ENCODE measurements around the gene CLEC4F.

CLEC4F gene

GRCh38 chr2:70771446-70771845 lies 49.0 kb downstream of the CLEC4F start:
- no peak overlapping the region for H3K4me3 Mint-ChIP-seq
- peaks cover 5% of the 10 kb centered on the region for H3K9me3 Mint-ChIP-seq
- ATAC-seq (replicated peaks; ENCODE audit: extremely low read depth, poor library complexity, severe bottlenecking) (no peak), DNase-seq (ENCODE audit: low spot score in 2 of 2) (no peak)
- peaks cover 93% of the 10 kb centered on the region for H3K27me3 Mint-ChIP-seq
- H3K4me1 Mint-ChIP-seq, result peaks cover 19% of the 10 kb centered on the region
- no peak overlapping the region for H3K27ac Mint-ChIP-seq (ENCODE audit: low read depth)
- H3K36me3 Mint-ChIP-seq (ENCODE audit: insufficient read depth), result peaks cover 3% of the 10 kb centered on the region

- no peak for ATAC-seq (replicated peaks; ENCODE audit: extremely low read depth, poor library complexity, severe bottlenecking)
- Mint-ChIP-seq H3K27me3 (peaks cover 93% of the 10 kb centered on the region), H3K27ac (ENCODE audit: low read depth) (no peak overlapping the region), H3K4me1 (peaks cover 21% of the 10 kb centered on the region), H3K9me3 (peaks cover 5% of the 10 kb centered on the region), H3K36me3 (ENCODE audit: insufficient read depth) (peaks cover 3% of the 10 kb centered on the region), H3K4me3 (peak overlapping the region; percentile 76)
- no peak for DNase-seq (ENCODE audit: low spot score in 2 of 2)
Observed at GRCh38 chr2:70769450-70769849, 50.9 kb downstream of the CLEC4F start.

- no peak for ATAC-seq (replicated peaks; ENCODE audit: extremely low read depth, poor library complexity, severe bottlenecking)
- peaks cover 21% of the 10 kb centered on the region for H3K4me1 Mint-ChIP-seq
- H3K27ac Mint-ChIP-seq (ENCODE audit: low read depth), result peak overlapping the region; percentile 57
- H3K9me3 Mint-ChIP-seq, result peaks cover 2% of the 10 kb centered on the region
- DNase-seq (ENCODE audit: low spot score in 2 of 2), result no peak
- peaks cover 3% of the 10 kb centered on the region for H3K36me3 Mint-ChIP-seq (ENCODE audit: insufficient read depth)
- peaks cover 91% of the 10 kb centered on the region for H3K27me3 Mint-ChIP-seq
- H3K4me3 Mint-ChIP-seq, result peak overlapping the region; percentile 76
Observed at GRCh38 chr2:70768590-70769085, 51.8 kb downstream of the CLEC4F start.

GRCh38 chr2:70767699-70768589 lies 52.5 kb downstream of the CLEC4F start, which contains the start of gene ADD2:
TSS of gene ADD2 (minus strand) at chr2:70768200. CDS start at chr2:70706408, 61,792 bp downstream.
- Mint-ChIP-seq H3K9me3 (no peaks in the 10 kb centered on the region), H3K36me3 (ENCODE audit: insufficient read depth) (peaks cover 3% of the 10 kb centered on the region), H3K4me1 (peaks cover 21% of the 10 kb centered on the region), H3K4me3 (peak within 1 kb of the TSS; percentile 76), H3K27me3 (peaks cover 89% of the 10 kb centered on the region), H3K27ac (ENCODE audit: low read depth) (peak within 1 kb of the TSS; percentile 57)
- DNase-seq (ENCODE audit: low spot score in 2 of 2) (peak in 1 of 2 donors; percentile 10), ATAC-seq (replicated peaks; ENCODE audit: extremely low read depth, poor library complexity, severe bottlenecking) (peak; percentile 73)

DNA sequence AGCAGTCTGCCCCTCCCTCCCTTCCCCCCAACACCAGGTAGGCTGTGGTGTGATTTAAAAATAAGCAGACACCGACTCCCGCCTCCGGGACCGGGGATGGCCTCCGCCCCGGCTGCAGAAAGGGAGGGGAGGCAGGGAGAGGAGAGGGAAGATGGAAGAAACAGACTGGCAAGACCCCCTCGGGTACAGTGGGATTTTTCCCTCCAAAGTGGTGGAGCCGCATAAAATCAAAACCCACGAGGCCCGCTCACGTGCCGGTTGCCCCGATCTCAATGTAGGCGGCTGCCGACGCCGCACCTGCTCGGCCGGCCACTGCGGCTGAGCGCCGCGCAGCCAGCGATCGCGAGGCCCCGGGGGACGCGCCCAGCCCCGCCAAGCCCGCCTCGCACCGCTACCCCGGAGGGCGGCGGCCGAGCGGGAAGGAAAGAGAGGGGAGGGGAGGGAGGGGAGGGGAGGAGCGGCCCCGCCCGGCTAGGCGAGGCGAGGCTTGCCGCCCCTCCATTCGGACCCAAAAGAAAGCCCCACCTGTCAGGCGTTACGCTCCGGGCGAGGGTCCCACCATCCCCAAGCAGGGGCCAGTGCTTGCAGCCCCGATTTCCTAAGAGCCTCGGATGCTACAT lies 53.2 kb downstream of the CLEC4F start:
- H3K27me3 Mint-ChIP-seq, result peaks cover 89% of the 10 kb centered on the region
- H3K9me3 Mint-ChIP-seq, result no peaks in the 10 kb centered on the region

GRCh38 chr2:70766357-70767078 lies 53.9 kb downstream of the CLEC4F start:
- Mint-ChIP-seq H3K27me3 (peaks cover 89% of the 10 kb centered on the region), H3K27ac (ENCODE audit: low read depth) (no peak overlapping the region), H3K9me3 (no peaks in the 10 kb centered on the region), H3K4me3 (peak overlapping the region; percentile 75), H3K4me1 (peaks cover 21% of the 10 kb centered on the region), H3K36me3 (ENCODE audit: insufficient read depth) (peaks cover 3% of the 10 kb centered on the region)
- no peak for ATAC-seq (replicated peaks; ENCODE audit: extremely low read depth, poor library complexity, severe bottlenecking)
- DNase-seq (ENCODE audit: low spot score in 2 of 2), result no peak

More for the DNA sequence above, 53.2 kb downstream of the CLEC4F start:
- no peak overlapping the region for H3K27ac Mint-ChIP-seq (ENCODE audit: low read depth)
- H3K4me1 Mint-ChIP-seq, result peaks cover 21% of the 10 kb centered on the region
- DNase-seq (ENCODE audit: low spot score in 2 of 2), result no peak
- H3K36me3 Mint-ChIP-seq (ENCODE audit: insufficient read depth), result peaks cover 3% of the 10 kb centered on the region
- peak overlapping the region; percentile 75 for H3K4me3 Mint-ChIP-seq
- peak; percentile 15 for ATAC-seq (replicated peaks; ENCODE audit: extremely low read depth, poor library complexity, severe bottlenecking)

- DNase-seq (ENCODE audit: low spot score in 2 of 2) (no peak), ATAC-seq (replicated peaks; ENCODE audit: extremely low read depth, poor library complexity, severe bottlenecking) (no peak)
- no peak overlapping the region for H3K4me3 Mint-ChIP-seq
- no peak overlapping the region for H3K27ac Mint-ChIP-seq (ENCODE audit: low read depth)
- H3K9me3 Mint-ChIP-seq, result no peaks in the 10 kb centered on the region
- peaks cover 21% of the 10 kb centered on the region for H3K4me1 Mint-ChIP-seq
- peaks cover 89% of the 10 kb centered on the region for H3K27me3 Mint-ChIP-seq
- H3K36me3 Mint-ChIP-seq (ENCODE audit: insufficient read depth), result peaks cover 3% of the 10 kb centered on the region
Observed at GRCh38 chr2:70765507-70765906, 54.9 kb downstream of the CLEC4F start.

DNA sequence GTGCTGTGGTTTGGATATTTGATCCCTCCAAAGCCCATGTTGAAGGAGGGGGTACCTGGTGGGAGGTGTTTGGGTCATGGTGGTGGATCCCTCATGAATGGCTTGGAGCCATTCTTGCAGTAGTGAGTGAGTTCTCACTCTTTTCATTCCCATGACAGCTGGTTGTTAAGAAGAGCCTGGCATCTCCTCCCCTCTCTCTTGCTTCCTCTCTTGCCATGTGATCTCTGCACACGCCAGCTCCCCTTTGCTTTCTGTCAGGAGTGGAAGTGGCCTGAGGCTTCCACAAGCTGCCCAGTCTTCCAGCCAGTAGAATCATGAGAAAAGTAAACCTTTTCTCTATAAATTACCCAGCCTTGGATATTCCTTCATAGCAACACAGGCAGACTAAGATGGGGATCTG lies 61.0 kb downstream of the CLEC4F start:
- H3K36me3 Mint-ChIP-seq (ENCODE audit: insufficient read depth), result peaks cover 1% of the 10 kb centered on the region
- no peak for ATAC-seq (replicated peaks; ENCODE audit: extremely low read depth, poor library complexity, severe bottlenecking)
- DNase-seq (ENCODE audit: low spot score in 2 of 2), result no peak
- H3K27ac Mint-ChIP-seq (ENCODE audit: low read depth), result no peak overlapping the region
- peaks cover 80% of the 10 kb centered on the region for H3K27me3 Mint-ChIP-seq
- H3K9me3 Mint-ChIP-seq, result no peaks in the 10 kb centered on the region
- H3K4me1 Mint-ChIP-seq, result no peaks in the 10 kb centered on the region
- no peak overlapping the region for H3K4me3 Mint-ChIP-seq
